Left lung (tissue), 10 donors: ENCODE results near the gene RPL36AL. TPM values are rescaled to one million over a fixed set of nuclear protein-coding genes. Genes with fewer than 3 reads are reported as not detected.

Source experiments
- ATAC-seq: fragments of 200-7000 bp; cut with Tn5 transposase; one replicate; pipeline ENCODE4 v1.9.1; 2020; ENCODE audit warnings: moderate library complexity
- DNase-seq, 4 donors: peaks; one replicate each; pipeline ENCODE4 v3.0.0-alpha.2; 2013 to 2020
- H3K27ac ChIP-seq, 2 donors: fragments of 200-600 bp; sonication (generic) in 1 of 2; one replicate each; pipeline versions ENCODE4 v1.5.0 to v1.8.0; 2020 to 2021
- H3K27me3 ChIP-seq, 2 donors: fragments of 200-600 bp; sonication (generic) in 1 of 2; one replicate each; pipeline versions ENCODE4 v1.5.0 to v1.8.0; 2020 to 2021
- H3K36me3 ChIP-seq, 2 donors: fragments of 200-600 bp; sonication (generic) in 1 of 2; one replicate each; pipeline versions ENCODE4 v1.5.0 to v1.8.0; 2020 to 2021
- H3K4me1 ChIP-seq, 2 donors: fragments of 200-600 bp; one replicate each; pipeline ENCODE4 v1.8.0; 2021
- H3K4me3 ChIP-seq, 2 donors: fragments of 200-600 bp; sonication (generic) in 1 of 2; one replicate each; pipeline versions ENCODE4 v1.5.0 to v1.8.0; 2020 to 2021; ENCODE audit warnings: mild to moderate bottlenecking in 1 of 2
- H3K9me3 ChIP-seq, 2 donors: fragments of 200-600 bp; sonication (generic) in 1 of 2; one replicate each; pipeline versions ENCODE4 v1.5.0 to v1.8.0; 2020 to 2021
- CTCF ChIP-seq, 2 donors: fragments of 200-600 bp; sonication (generic) in 1 of 2; IDR thresholded peaks; one replicate each; pipeline versions ENCODE4 v1.5.0 to v1.8.0; 2021; ENCODE audit warnings: antibody characterized with exemption in 2 of 2
- intact Hi-C, 2 donors: fragments of 100-400 bp; cut with DNase I; formaldehyde crosslinking; loops; one replicate each; pipeline versions ENCODE4 v1.11.2 to v1.14.2; 2022
- polyA plus RNA-seq, 6 donors: library from polyadenylated mRNA; unstranded; fragments of 120-200 nt; gene quantifications; one replicate each; pipeline ENCODE4 v1.2.1, GENCODE V29; 2013; ENCODE audit not compliant: insufficient read length in 6 of 6
- total RNA-seq, 2 donors: library from RNA; stranded (reverse); fragmentation: NEBNext Ultra II Directional; extraction: Animal tissue kit (Norgen Biotek cat#: 25700); gene quantifications; one replicate each; pipeline ENCODE4 v1.2.1, GENCODE V29; 2021
- donor health status: DM: no; HTN: yes; CAD: no.
- donor health status: DM: no; HTN: no; CAD: no.

The RPL36AL gene
- total and polyA plus RNA-seq, 8 donors: 111 to 213 (median 167) TPM

DNA sequence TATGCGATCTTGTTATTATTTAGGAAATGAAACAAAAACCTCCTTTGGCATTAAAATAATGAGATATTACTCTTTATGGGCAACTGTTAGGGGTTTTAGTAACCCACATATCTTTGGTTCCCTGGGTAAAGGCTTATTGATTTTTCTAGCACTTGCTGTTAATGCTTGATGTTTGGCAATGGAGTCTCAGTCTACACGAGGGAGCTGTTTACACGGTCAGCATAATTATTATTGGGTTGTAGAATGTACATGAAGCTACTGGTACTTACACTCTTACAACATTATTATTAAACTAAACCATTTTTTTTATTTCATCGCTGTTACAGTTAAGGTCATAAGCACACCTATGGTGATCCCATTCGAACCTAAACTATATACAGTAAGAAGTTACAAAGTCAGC lies 46.4 kb downstream of the RPL36AL start:
- Histone ChIP-seq H3K36me3 (peaks cover 0 to 48% of the 10 kb centered on the region in 2 donors), H3K4me3 (no peak overlapping the region), H3K27me3 (no peaks in the 10 kb centered on the region), H3K27ac (no peak overlapping the region), H3K4me1 (no peaks in the 10 kb centered on the region), H3K9me3 (peaks cover 0 to 6% of the 10 kb centered on the region in 2 donors)
- DNase-seq (no peak), ATAC-seq (no peak)
- TF ChIP-seq CTCF (IDR thresholded peaks at IDR 0.05): no peak
- intact Hi-C loops: no loop called here

GRCh38 chr14:49569281-49569680 lies 51.1 kb downstream of the RPL36AL start:
- H3K4me1 ChIP-seq: no peaks in the 10 kb centered on the region
- ATAC-seq (no peak), DNase-seq (no peak)
- H3K27ac ChIP-seq: no peak overlapping the region
- H3K36me3 ChIP-seq: peaks cover 0 to 15% of the 10 kb centered on the region in 2 donors
- H3K9me3 ChIP-seq: peaks cover 0 to 6% of the 10 kb centered on the region in 2 donors
- no peak for TF ChIP-seq CTCF (IDR thresholded peaks at IDR 0.05)
- intact Hi-C loops: no loop called here
- H3K27me3 ChIP-seq: no peaks in the 10 kb centered on the region
- H3K4me3 ChIP-seq: no peak overlapping the region

Other genes with a start within 250 kb of the RPL36AL start
- gene RPS29, start 34.2 kb downstream of the RPL36AL start, total RNA-seq: 1,000 to 10,000 TPM; 1,178 to 1,228 TPM
- 1,000 to 10,000 TPM; 1,763 to 2,162 (median 1,984) TPM for gene RPS29, start 34.2 kb downstream of the RPL36AL start, polyA plus RNA-seq
- 10 to 100 TPM; 10.1 to 14.6 TPM for gene LRR1, start 21.7 kb downstream of the RPL36AL start, total RNA-seq
- gene LRR1, start 21.7 kb downstream of the RPL36AL start, polyA plus RNA-seq: 10 to 100 TPM; 10.5 to 16.1 (median 12.9) TPM
- 10 to 100 TPM; 35.3 to 47.2 TPM for gene MGAT2, start 173 bp upstream of the RPL36AL start, total RNA-seq
- gene MGAT2, start 173 bp upstream of the RPL36AL start, polyA plus RNA-seq: 10 to 100 TPM in 5 of 6 donors, 1 to 10 TPM in 1; 8.3 to 22.3 (median 15.2) TPM
- 1 to 10 TPM; 5.4 to 6.8 TPM for gene DNAAF2, start 14.6 kb upstream of the RPL36AL start, total RNA-seq
- gene DNAAF2, start 14.6 kb upstream of the RPL36AL start, polyA plus RNA-seq: 10 to 100 TPM; 14.1 to 17.7 (median 15.1) TPM
- 1 to 10 TPM; 6.4 to 8.2 TPM for gene POLE2, start 67.6 kb upstream of the RPL36AL start, total RNA-seq
- 10 to 100 TPM; 21.0 to 27.3 (median 24.5) TPM for gene POLE2, start 67.6 kb upstream of the RPL36AL start, polyA plus RNA-seq
- gene KLHDC1, start 72.5 kb upstream of the RPL36AL start, total RNA-seq: 1 to 10 TPM; 3.5 to 5.6 TPM
- gene KLHDC1, start 72.5 kb upstream of the RPL36AL start, polyA plus RNA-seq: 1 to 10 TPM; 5.5 to 9.4 (median 7.5) TPM
- gene KLHDC2, start 147.5 kb upstream of the RPL36AL start, total RNA-seq: 10 to 100 TPM; 32.6 to 49.8 TPM
- gene KLHDC2, start 147.5 kb upstream of the RPL36AL start, polyA plus RNA-seq: 100 to 1,000 TPM in 5 of 6 donors, 10 to 100 TPM in 1; 96.0 to 138 (median 110) TPM
- gene NEMF, start 232.2 kb upstream of the RPL36AL start, total RNA-seq: 10 to 100 TPM; 48.1 to 62.1 TPM
- 10 to 100 TPM; 75.2 to 94.3 (median 85.1) TPM for gene NEMF, start 232.2 kb upstream of the RPL36AL start, polyA plus RNA-seq